Heart left ventricle (tissue), 16 donors: Measurements from ENCODE around the gene ZNF383. TPM values are rescaled to one million over a fixed set of nuclear protein-coding genes. Genes with fewer than 3 reads are reported as not detected.
"Not testable (repeated sequence)": the region's sequence is repeated elsewhere in the genome, so short reads cannot be mapped to it uniquely, and the experiment has no call there.

Experiments
- ATAC-seq, 4 donors: fragments of 200-7000 bp; cut with Tn5 transposase; one replicate each; pipeline ENCODE4 v1.9.1; 2020 to 2022; ENCODE audit warnings: moderate library complexity in 4 of 4, mild to moderate bottlenecking in 3 of 4, moderate number of reproducible peaks in 1 of 4
- DNase-seq, 5 donors: peaks; one replicate each; pipeline ENCODE4 v3.0.0-alpha.2; 2020
- H3K27ac ChIP-seq, 12 donors: fragments of 200-600 bp; sonication (generic) in 4 of 12; one replicate each; pipeline versions ENCODE4 v1.5.0 to v1.8.0; 2016 to 2022; ENCODE audit warnings: mild to moderate bottlenecking in 2 of 12
- H3K27me3 ChIP-seq, 9 donors: fragments of 200-600 bp; sonication (generic) in 2 of 9; one replicate each; pipeline versions ENCODE4 v1.5.1 to v1.8.0; 2016 to 2022; ENCODE audit warnings: mild to moderate bottlenecking in 3 of 9
- H3K36me3 ChIP-seq, 9 donors: fragments of 200-600 bp; sonication (generic) in 2 of 9; one replicate each; pipeline versions ENCODE4 v1.5.0 to v1.8.0; 2018 to 2022; ENCODE audit warnings: mild to moderate bottlenecking in 2 of 9
- H3K4me1 ChIP-seq, 12 donors: fragments of 200-600 bp; sonication (generic) in 4 of 12; one replicate each; pipeline versions ENCODE4 v1.5.0 to v1.8.0; 2016 to 2022; ENCODE audit warnings: mild to moderate bottlenecking in 3 of 12
- H3K4me3 ChIP-seq, 12 donors: fragments of 200-600 bp; sonication (generic) in 4 of 12; one replicate each; pipeline versions ENCODE4 v1.5.0 to v1.8.0; 2017 to 2022; ENCODE audit warnings: mild to moderate bottlenecking in 9 of 12, moderate library complexity in 4 of 12
- H3K9me3 ChIP-seq, 12 donors: fragments of 200-600 bp; sonication (generic) in 4 of 12; one replicate each; pipeline versions ENCODE4 v1.5.0 to v1.8.0; 2016 to 2022; ENCODE audit warnings: mild to moderate bottlenecking in 1 of 12
- POLR2A ChIP-seq, 2 donors: fragments of 450-650 bp; IDR thresholded peaks; one replicate each; pipeline ENCODE4 v1.6.1; 2017; ENCODE audit warnings: antibody characterized with exemption in 2 of 2, mild to moderate bottlenecking in 2 of 2, moderate library complexity in 2 of 2
- WGBS, 4 donors: extraction: QIAGEN DNeasy Blood & Tissue Kit in 2 of 4; methylation state at CpG; one replicate each; pipeline versions ENCODE4 v1.1.5 to v1.1.7; 2013 to 2018; 5-methylcytosine and 5-hydroxymethylcytosine counted together
- intact Hi-C, 10 donors: fragments of 100-400 bp; cut with DNase I; formaldehyde crosslinking; loops; one replicate each; pipeline versions ENCODE4 v1.11.1 to v1.14.2; 2022
- polyA plus RNA-seq, 2 donors: library from polyadenylated mRNA; stranded (reverse); fragments of 200-250 nt; gene quantifications; one replicate each; pipeline ENCODE4 v1.2.3, GENCODE V29; 2013
- total RNA-seq, 9 donors: library from RNA; depleted of rRNA in 2 of 9; stranded (reverse); fragments of >200 nt in 2 of 9; fragmentation: NEBNext Ultra II Directional in 3 of 9; extraction: Animal tissue kit (Norgen Biotek cat#: 25700) in 3 of 9; gene quantifications; one replicate each; pipeline versions ENCODE4 v1.1.0 to v1.2.4, GENCODE V29; 2016 to 2023
- TF ChIP-seq, protein P1 (sequence below), 12 donors: fragments of 200-600 bp; sonication (generic) in 4 of 12; IDR thresholded peaks; one replicate each; pipeline versions ENCODE4 v1.5.0 to v1.8.0; 2018 to 2022; ENCODE audit warnings: antibody characterized with exemption in 12 of 12, mild to moderate bottlenecking in 5 of 12
- donor health status: ischemic (EF 13 %, LVEDD 7.1; RV severe dilation, severe dysfunction).
- donor health status: healthy with polysubstance abuse.
- donor health status: DM: no; HTN: yes; CAD: no.
- donor health status: DM: no; HTN: no; CAD: no.
- donor health status: ischemic (EF 25% LVEDD 6.9; RV normal size, moderate dysfunction).
- donor health status: ischemic (EF 25% LVEDD 5.7; RV mildly dilated, moderate dysfunction).
- donor health status: healthy.
- donor health status: DM: yes; HTN: yes; CAD: no.
- donor health status: ischemic (EF 35%, LVEDD 5.7; RV mildly dilated, moderate dysfunction).
- donor health status: nonischemic (EF 11% LVEDD 7.7; RV severe dilation, severe dysfunction).
- donor health status: DM: yes; HTN: yes; CAD: no.
- donor health status: PGD.
- donor health status: ischemic (EF 29% LVEDD 5.4; RV normal size, mild dysfunction).
- donor health status: nonischemic (EF 23%, LVEDD 6.1; RV moderate dilation, normal function).

The ZNF383 gene
- total and polyA plus RNA-seq, 11 donors: 4.2 to 13.8 (median 8.6) TPM

DNA sequence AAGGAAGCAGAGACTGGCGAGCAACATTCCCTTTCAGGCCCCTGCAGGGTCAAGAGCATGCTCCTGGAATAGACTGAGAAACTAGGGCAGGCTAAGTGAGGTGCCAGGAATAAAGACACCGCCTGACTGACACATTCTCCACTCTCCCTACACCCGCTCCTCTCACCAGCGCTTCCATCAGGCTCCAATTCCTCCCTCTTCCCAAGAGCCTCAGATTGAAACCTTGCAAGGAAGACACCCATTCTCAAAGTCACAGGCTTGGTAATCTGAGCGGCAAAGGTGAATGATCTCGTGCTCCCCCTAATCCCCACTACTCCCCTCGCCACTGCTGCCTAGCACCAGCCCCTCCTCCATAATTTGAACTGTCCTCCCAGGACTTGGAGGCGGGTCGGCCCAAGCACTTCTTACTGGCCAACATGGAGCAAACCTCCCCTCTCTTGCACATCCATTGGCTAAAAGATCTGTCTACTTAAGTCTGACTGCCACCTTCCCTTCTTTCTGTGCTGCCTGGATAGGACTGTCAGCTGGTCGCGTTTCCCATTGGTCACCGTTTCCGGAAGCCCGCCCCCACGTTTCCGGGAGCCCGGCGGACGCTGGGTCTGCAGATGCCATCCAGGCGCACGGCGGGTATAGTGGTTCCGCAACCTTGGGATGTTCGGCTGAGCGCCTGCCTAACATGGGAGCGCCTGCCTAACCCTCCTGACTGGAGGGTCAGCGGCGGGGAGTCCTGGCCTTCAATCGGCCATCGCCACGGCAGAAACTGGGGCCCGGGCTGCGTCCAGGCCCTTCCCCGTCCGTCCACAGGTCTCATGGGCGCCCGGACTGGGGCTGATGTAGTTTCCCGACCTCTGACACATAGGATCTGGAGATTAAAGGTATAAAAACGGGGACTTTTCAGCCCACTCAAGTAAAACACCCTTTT lies 33.6 kb downstream of the ZNF383 start:
- Histone ChIP-seq H3K36me3 (peaks cover 0 to 14% (median 3%) of the 10 kb centered on the region in 9 donors), H3K4me3 (peak overlapping the region; percentile 44 to 98 (median 72)), H3K9me3 (peaks cover 0 to 94% (median 33%) of the 10 kb centered on the region in 12 donors), H3K4me1 (peaks cover 0 to 18% (median 0%) of the 10 kb centered on the region in 12 donors), H3K27me3 (no peaks in the 10 kb centered on the region), H3K27ac (peak overlapping the region in 11 of 12 donors; percentile 71 to 91 (median 81))
- TF ChIP-seq, protein P1, sequence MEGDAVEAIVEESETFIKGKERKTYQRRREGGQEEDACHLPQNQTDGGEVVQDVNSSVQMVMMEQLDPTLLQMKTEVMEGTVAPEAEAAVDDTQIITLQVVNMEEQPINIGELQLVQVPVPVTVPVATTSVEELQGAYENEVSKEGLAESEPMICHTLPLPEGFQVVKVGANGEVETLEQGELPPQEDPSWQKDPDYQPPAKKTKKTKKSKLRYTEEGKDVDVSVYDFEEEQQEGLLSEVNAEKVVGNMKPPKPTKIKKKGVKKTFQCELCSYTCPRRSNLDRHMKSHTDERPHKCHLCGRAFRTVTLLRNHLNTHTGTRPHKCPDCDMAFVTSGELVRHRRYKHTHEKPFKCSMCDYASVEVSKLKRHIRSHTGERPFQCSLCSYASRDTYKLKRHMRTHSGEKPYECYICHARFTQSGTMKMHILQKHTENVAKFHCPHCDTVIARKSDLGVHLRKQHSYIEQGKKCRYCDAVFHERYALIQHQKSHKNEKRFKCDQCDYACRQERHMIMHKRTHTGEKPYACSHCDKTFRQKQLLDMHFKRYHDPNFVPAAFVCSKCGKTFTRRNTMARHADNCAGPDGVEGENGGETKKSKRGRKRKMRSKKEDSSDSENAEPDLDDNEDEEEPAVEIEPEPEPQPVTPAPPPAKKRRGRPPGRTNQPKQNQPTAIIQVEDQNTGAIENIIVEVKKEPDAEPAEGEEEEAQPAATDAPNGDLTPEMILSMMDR (IDR thresholded peaks at IDR 0.05): no peak
- peak in 1 of 2 donors; percentile 28 for TF ChIP-seq POLR2A (IDR thresholded peaks at IDR 0.05)
- 1 to 2% (median 1%) methylated on average over 36 to 39 of the region's 39 CpGs for WGBS, 4 donors
- DNase-seq (peak; percentile 89 to 92 (median 91)), ATAC-seq (peak; percentile 99 to 100 (median 99))
- intact Hi-C loops: loop anchor here in 2 of 10 donors (10.0 kb wide), 2 partner anchors 77 to 123 kb away; partner anchors contain the start of genes ZNF527 (in 1 of the 2) and ZNF585A (in 1 of the 2)

DNA sequence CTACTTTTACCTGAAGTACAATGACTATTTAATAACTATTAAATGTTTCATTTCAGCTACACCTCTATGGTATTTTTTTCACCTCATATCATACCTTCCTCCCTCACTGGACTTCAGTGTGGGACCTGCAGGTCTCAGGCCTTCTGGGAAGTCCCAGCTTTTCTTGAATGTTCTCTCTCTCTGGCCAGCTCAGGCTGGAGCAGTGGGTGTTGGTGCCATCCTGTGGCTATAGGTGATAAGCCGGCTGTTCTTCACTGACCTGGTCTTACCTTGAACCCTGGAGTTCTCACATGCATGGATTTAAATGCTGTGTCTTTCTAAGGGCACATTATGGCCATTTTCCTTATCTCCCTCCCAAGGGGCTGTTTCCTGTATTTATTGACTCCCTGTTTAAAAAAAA lies 45.0 kb downstream of the ZNF383 start:
- DNase-seq, intact Hi-C loops, H3K4me3 ChIP-seq, H3K27me3 ChIP-seq, H3K4me1 ChIP-seq, H3K27ac ChIP-seq: not testable (repeated sequence)
- TF ChIP-seq, protein P1 (IDR thresholded peaks at IDR 0.05): peak in 1 of 12 donors; percentile 8
- peaks cover 0 to 17% (median 0%) of the 10 kb centered on the region in 9 donors for H3K36me3 ChIP-seq
- H3K9me3 ChIP-seq: peaks cover 0 to 22% (median 0%) of the 10 kb centered on the region in 12 donors
- ATAC-seq: peak in 2 of 4 donors; percentile 58 to 60
- WGBS, 4 donors: 63 to 100% (median 82%) methylated on average over 1 of the region's 1 CpG

DNA sequence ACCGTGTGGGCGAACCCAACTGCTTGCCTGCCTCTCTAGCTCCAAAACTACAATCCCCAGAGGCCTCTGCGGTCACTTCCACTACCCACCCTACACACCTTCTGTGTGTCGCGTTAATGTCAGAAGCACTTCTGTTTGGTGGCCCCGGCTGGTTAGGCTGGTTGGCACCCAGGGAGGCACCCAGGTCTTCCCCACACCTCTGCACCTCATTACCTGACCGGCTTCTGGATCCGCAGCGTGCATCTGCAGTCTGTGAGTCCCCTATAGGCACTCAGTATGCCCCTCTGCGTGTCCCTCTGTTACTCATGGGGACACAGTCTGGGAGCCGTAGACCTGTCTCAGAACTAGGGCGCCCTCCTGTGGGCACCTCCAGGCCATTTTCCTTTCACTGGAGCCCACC lies 49.0 kb downstream of the ZNF383 start:
- H3K9me3 ChIP-seq, H3K4me3 ChIP-seq, H3K36me3 ChIP-seq, H3K27ac ChIP-seq, DNase-seq, intact Hi-C loops, H3K27me3 ChIP-seq, H3K4me1 ChIP-seq: not testable (repeated sequence)
- peak in 3 of 4 donors; percentile 24 to 56 (median 30) for ATAC-seq
- WGBS, 4 donors: 86 to 95% (median 92%) methylated on average over 5 to 12 of the region's 12 CpGs

DNA sequence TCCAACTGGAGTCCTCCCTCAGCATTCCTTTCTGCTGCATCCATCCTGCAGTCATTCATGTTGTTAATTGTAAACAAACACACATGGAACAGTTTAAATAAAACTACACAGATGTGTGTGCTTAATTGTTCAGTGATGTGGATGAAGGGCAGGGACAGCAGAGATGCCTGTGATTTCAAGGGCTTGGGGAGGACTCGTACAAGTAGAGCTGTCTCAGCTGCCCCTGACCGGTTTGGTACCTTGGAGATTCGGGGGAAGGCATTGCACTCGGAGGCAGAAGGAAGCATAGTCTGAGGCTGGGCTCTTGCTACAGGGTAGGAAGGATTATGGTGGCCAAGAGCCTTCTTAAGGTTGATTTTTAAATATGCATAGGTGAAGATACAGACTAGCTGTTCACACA lies 49.7 kb downstream of the ZNF383 start:
- H3K36me3 ChIP-seq, intact Hi-C loops, H3K4me1 ChIP-seq, H3K4me3 ChIP-seq, H3K27me3 ChIP-seq, H3K9me3 ChIP-seq, DNase-seq, H3K27ac ChIP-seq: not testable (repeated sequence)
- WGBS, 4 donors: 90 to 94% (median 91%) methylated on average over 4 of the region's 4 CpGs
- peak in 2 of 4 donors; percentile 26 to 54 for ATAC-seq

DNA sequence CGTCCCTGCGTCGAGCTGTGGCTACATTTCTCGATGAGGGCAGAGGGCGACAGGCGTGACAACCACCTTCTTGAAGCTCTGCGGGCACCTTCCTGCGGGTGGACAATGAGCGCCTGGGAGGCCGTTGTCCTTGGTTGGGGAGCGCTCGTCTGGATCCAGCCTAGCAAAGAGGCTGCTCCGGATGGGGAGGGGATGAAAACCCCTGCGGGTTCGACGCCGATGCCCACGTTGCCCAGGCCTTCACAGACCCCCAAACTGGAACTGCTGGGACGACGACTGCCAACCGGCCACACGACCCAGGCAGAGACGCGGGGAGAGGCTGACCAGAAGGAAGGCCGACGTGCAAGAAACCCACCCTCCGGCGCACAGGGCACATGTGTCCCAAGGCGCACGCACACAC lies 62.6 kb downstream of the ZNF383 start:
- H3K36me3 ChIP-seq, intact Hi-C loops, H3K4me3 ChIP-seq, H3K9me3 ChIP-seq, H3K27me3 ChIP-seq, H3K4me1 ChIP-seq, H3K27ac ChIP-seq, DNase-seq, ATAC-seq: not testable (repeated sequence)
- 94 to 98% (median 97%) methylated on average over 12 to 30 of the region's 30 CpGs for WGBS, 4 donors

DNA sequence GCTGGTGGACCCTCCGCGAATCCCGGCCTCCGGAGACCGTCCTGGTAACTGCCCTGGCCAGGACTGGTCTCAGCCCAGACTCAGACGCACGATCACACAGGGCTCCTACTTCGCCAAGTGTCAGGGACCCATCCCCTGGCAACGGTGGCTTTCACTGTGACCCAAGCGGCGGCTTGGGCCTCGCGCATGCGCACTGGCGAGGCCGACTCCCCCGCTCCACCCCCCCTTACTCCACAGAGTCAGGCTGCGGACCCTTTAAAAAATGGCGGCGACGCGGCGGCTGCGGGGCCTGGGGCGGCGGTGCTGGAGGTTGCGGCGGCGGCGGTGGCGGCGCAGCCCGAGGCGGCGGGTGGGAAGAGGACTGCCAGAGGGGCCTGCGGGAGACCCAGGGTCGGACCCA lies 66.0 kb downstream of the ZNF383 start:
- intact Hi-C loops, ATAC-seq, H3K4me3 ChIP-seq, DNase-seq, H3K36me3 ChIP-seq, H3K4me1 ChIP-seq, H3K27ac ChIP-seq, H3K27me3 ChIP-seq, H3K9me3 ChIP-seq: not testable (repeated sequence)
- WGBS, 4 donors: 93 to 98% (median 96%) methylated on average over 10 to 28 of the region's 37 CpGs; no CpG with 5 or more reads in 1 of the 4 donors

DNA sequence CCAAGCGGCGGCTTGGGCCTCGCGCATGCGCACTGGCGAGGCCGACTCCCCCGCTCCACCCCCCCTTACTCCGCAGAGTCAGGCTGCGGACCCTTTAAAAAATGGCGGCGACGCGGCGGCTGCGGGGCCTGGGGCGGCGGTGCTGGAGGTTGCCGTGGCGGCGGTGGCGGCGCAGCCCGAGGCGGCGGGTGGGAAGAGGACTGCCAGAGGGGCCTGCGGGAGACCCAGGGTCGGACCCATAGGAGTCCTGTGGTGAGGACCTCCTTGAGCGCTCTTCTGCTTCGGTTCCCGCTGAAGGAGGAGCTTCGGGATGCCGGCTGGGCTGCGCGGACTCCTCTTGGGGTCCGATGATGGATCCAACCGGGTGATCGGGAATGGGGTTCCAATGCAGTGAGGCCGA lies 71.2 kb downstream of the ZNF383 start:
- H3K4me1 ChIP-seq, ATAC-seq, H3K27me3 ChIP-seq, intact Hi-C loops, H3K27ac ChIP-seq: not testable (repeated sequence)
- DNase-seq: peak in 3 of 5 donors; percentile 28 to 85 (median 45)
- Histone ChIP-seq H3K9me3 (peaks cover 0 to 15% (median 6%) of the 10 kb centered on the region in 12 donors), H3K36me3 (peaks cover 0 to 13% (median 0%) of the 10 kb centered on the region in 9 donors), H3K4me3 (peak overlapping the region in 2 of 12 donors; percentile 22 to 24)
- 85 to 96% (median 90%) methylated on average over 24 to 37 of the region's 39 CpGs for WGBS, 4 donors

DNA sequence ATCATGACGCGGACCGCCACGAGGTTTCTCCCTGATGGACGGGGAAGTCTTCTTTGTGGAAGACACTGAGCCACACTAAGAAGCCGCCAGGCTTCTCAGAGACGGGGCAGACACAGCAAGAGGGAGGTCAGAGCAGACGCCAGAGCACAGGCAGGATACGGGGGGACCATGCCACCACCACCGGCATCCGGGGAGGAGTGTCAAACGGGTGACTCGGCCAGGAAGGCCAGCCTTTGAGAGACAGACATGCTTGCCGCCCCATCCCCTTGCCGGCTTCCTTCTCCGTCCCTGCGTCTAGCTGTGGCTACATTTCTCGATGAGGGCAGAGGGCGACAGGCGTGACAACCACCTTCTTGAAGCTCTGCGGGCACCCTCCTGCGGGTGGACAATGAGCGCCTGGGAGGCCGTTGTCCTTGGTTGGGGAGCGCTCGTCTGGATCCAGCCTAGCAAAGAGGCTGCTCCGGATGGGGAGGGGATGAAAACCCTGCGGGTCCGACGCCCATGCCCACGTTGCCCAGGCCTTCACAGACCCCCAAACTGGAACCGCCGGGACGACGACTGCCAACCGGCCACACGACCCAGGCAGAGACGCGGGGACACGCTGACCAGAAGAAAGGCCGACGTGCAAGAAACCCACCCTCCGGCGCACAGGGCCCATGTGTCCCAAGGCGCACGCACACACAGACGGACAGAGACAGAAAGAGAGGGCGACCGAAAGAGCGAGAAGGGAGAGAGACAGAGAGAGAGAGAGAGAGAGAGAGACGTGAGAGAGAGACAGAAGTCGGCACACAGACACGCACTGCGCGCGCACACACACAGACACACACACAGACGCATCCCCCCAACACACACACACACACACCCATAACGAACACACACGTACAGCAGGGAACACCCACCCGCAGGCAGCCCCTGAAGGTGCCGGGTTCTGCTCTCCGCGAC lies 75.3 kb downstream of the ZNF383 start:
- H3K9me3 ChIP-seq: peaks cover 0 to 16% (median 6%) of the 10 kb centered on the region in 12 donors
- intact Hi-C loops, ATAC-seq, H3K27ac ChIP-seq, H3K4me1 ChIP-seq, H3K27me3 ChIP-seq, H3K4me3 ChIP-seq: not testable (repeated sequence)
- H3K36me3 ChIP-seq: peaks cover 0 to 13% (median 0%) of the 10 kb centered on the region in 9 donors
- peak in 4 of 5 donors; percentile 28 to 94 (median 52) for DNase-seq
- WGBS, 4 donors: 94 to 96% (median 95%) methylated on average over 40 to 60 of the region's 63 CpGs
